GM12873 (cell line): ENCODE measurements around the gene HBEGF.

Source experiments
- TF ChIP-seq, protein P1 (sequence below): IDR thresholded peaks from 2 replicates; pipeline ENCODE4 v1.5.1; 2012; ENCODE audit warnings: low read depth, mild to moderate bottlenecking, moderate library complexity, low read length, control low read depth; ENCODE audit not compliant: insufficient read depth; ENCODE audit errors: missing control alignments

HBEGF gene

DNA sequence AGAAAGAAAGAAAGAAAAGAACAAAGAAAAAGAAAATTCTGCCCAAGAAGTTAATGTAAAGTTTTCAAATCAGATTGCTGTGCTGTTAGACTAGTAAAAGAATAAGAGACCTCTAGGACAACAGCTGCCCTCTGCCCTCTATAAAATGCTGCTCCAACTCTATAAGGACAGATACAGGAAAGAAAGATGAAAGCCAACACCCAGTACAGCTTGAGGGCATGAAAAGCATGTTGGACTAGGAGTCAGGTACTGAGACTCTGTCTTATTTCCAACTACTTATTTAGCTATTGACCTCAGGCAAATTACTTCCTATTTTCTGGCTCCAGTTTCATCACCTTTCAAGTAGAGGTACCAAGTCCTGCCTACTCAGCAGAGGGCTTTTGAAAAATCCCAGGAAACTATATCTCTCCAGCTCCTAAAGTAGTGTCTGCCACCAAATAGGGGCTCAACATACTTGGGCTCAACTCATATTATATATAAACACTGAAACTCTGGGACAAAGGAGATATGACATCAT, 5.7 kb downstream of the HBEGF start:
- TF ChIP-seq, protein P1, sequence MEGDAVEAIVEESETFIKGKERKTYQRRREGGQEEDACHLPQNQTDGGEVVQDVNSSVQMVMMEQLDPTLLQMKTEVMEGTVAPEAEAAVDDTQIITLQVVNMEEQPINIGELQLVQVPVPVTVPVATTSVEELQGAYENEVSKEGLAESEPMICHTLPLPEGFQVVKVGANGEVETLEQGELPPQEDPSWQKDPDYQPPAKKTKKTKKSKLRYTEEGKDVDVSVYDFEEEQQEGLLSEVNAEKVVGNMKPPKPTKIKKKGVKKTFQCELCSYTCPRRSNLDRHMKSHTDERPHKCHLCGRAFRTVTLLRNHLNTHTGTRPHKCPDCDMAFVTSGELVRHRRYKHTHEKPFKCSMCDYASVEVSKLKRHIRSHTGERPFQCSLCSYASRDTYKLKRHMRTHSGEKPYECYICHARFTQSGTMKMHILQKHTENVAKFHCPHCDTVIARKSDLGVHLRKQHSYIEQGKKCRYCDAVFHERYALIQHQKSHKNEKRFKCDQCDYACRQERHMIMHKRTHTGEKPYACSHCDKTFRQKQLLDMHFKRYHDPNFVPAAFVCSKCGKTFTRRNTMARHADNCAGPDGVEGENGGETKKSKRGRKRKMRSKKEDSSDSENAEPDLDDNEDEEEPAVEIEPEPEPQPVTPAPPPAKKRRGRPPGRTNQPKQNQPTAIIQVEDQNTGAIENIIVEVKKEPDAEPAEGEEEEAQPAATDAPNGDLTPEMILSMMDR: no peak

DNA sequence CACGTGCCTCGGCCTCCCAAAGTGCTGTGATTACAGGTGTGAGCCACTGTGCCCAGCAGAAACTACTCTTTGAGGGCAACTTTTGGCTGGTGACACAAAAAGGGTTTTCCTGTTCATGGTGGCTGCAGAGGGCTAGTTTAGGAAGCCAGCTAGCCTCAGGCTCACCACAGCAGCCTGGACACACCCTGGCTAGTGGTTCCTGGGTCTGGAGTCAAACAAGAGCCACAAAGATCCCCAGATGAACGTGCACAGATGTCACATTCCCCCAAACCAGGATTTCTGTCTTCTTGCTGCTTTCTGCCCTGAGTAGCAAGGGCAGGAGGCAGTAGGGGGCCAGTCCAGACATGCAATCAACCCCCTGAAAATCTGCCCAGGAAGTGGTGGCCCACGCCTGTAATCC, 6.8 kb downstream of the HBEGF start:
- TF ChIP-seq, protein P1: no peak

DNA sequence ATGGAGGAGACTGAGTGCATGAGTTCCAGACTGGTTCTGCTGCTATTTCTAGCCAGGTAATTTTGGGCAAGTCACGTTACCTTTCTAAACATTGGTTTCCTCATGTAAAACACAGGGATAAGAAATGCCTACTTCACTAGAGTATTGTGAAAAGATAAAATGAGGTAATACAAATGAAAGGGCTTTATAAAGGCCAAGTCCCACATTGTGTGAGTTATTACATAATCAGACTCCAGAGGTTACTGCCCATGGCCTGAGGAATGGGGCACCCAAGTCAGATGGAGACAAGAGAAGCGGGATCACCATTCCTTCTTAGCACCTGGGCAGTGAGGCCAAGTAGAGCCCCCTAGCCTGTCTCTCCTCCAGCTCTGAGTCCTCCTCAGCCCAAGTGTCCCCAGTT, 7.5 kb downstream of the HBEGF start:
- TF ChIP-seq, protein P1: no peak

DNA sequence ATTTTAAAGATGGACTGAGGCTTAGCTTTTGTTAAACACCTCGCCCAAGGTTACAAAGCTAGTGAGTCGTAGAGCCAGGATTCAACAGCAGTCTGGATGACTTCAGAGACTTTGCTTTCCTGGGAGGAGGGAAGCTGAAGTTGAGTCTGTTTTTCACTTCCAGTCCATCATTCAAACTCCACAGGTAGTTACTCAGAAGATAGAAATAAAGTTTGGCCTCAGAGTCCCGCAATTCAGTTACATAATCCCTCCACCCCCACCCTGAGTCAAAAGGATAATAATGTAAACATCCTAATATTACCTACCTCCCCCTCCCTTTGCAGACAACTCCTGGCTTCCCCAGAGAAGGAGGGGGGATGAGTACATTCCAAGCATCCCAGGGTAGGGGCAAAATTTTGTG, 8.1 kb downstream of the HBEGF start:
- TF ChIP-seq, protein P1: no peak

DNA sequence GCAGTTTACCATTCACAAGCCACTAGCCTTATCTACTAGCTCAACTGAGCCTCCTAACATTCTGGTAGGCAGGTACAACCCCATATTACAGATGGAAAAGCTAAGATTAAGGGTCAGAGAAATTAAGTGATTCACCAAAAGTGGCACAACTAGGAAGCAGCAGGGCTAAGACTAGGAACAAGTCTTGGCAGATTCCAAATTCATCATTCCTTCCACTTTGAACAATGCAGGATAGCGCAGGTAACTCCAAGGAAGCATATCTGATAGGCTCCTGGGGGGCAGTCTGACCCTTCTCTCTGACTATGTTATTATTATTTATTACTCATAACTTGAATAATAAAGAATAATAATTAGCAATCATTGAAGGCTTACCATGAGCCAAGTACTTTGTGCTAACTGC, 8.5 kb downstream of the HBEGF start:
- TF ChIP-seq, protein P1: no peak

DNA sequence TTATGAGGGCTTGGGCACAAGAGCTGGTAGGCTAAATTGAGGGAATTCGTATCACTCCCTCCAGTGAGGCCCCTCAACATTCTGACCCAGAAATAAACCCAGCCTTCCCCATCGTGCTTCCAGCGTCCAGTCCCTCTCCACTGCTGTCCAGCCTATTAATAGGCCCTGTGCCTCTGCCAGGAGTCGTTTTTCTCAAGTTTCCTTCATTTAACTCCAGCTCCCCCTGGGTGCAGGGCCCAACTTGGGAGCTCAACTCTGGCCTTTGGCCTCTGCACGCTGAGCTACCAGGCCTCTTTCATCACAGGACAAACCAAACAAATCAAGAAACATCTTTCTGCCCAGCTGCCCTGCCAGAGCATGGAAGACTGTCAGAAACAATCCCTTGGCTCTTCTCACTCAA, 10.0 kb downstream of the HBEGF start:
- TF ChIP-seq, protein P1: no peak

DNA sequence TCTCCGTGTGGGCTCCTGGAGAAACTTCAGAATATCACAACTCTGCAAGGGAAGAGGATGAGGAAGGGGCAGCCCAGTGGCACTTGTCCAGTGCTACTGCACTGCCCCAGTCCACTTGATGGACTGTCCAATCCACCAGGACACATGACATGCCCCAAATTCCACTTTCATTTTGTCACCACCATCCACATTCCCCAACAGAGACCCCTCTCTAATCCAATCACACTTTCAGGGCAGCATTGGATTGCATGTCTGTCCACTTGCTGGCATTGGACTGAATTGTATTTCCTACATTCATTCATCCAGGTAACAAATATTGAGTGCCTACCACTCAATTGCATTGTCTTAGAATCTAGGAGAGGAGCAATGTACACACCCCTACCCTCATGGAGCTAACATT, 14.8 kb downstream of the HBEGF start:
- TF ChIP-seq, protein P1: no peak
